GM18868 (cell line): ENCODE measurements around the gene SNX1.

Source experiments
- ATAC-seq: cut with Tn5 transposase; IDR thresholded peaks from one replicate; pipeline ENCODE4 v1.9.1; 2021; ENCODE audit warnings: mild to moderate bottlenecking, moderate library complexity; ENCODE audit not compliant: unreplicated experiment

SNX1 gene

GRCh38 chr15:64144192-64144564 is 48.4 kb downstream of the SNX1 start:
- no peak for ATAC-seq

GRCh38 chr15:64144565-64145281 is 48.9 kb downstream of the SNX1 start:
- peak; percentile 71 for ATAC-seq

- ATAC-seq = no peak
Observed at GRCh38 chr15:64146041-64146440, 50.3 kb downstream of the SNX1 start.

DNA sequence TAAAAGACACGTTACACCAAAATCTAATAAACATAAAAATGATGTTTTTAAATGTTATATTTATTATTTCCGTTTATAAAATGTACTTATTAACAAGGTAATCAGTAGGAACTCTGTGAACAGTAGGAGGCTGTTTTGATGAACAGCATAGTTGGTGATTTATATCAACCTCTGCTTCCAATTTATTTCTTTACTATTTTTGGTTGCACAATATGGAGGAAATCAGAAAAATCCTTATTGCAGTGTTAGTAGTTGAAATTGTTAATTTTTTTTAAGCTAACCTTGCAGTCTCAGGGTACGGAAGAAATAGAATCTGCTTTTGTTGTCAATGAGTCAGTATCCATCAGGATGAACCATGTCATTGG is 50.7 kb downstream of the SNX1 start:
- ATAC-seq = no peak

DNA sequence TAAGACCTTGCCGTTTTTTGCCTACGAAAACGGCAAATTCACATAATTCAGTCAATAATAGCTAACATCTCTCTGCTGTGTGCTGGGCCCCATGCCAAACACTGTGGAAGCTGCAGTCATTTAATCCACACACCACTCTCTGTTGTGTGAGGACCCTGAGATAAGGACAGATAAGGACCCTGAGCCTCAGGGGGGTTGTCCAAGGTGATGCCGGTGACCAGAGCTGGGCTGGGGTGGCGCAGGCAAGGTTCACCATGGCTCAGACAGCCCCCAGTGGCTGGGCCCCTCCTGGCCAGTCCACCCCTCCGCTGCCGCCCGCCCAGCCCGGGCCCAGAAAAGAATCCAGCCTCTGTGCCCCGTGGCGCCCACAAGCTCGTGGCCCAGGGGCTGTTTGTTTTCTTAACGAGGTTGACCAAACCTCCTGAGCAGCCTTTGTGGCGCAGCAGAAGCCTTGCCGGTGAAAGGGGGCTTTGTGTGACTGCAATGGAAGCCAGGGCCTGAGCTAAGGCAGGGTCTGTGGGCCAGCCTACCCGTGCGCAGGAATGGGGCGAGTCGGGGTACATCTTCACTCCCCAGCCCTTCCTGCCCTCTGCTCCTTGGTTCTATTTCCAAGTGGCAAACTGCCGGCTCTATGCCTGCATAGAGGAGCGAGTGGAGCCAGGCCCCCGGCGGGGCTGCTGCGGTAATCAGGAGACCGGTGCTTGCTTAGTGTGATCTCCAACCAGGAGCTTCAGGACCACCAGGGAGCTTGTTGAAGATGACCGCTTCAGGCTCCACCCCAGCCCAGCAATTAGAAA is 51.3 kb downstream of the SNX1 start:
- ATAC-seq = no peak

- ATAC-seq = no peak
Observed at GRCh38 chr15:64148168-64148567, 52.4 kb downstream of the SNX1 start.

DNA sequence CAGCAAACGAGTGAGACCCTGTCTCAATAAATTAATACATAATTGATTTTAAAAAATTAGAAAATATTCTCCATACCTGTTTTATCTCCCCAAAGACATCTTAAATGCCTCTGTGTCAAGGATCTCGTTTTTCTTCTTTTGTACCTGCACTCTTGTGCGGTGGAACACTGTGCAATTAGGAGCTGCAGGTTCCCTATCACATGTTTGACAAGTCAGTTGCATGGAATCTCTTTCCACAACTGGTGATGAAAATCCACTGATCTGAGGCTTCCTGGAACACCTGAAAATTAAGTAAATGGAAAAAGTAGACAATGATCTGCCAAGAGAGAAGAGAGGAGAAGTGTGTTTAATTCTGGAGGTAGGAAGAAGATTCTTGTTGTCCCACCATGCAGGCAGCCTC is 52.8 kb downstream of the SNX1 start:
- ATAC-seq = no peak

DNA sequence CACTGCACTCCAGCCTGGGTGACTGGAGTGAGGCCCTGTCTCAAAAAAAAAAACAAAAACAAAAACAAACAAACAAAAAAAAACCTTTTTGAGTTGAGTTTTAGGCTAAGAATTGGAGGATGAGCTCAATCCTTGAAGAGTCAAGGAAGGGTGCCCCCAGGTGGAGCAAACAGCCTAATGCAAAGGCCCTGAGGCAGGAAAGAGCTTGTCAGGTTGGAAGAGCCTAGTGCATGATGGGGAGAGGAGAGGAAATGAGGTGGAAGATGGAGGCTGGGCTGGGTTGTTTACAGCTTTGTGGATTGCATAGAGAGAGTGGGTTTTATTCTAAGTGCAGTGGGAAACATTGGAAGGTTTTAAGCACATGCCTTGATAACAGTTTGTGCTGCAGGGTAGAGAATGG is 53.6 kb downstream of the SNX1 start:
- no peak for ATAC-seq

GRCh38 chr15:64149893-64150578 is 54.3 kb downstream of the SNX1 start:
- no peak for ATAC-seq

GRCh38 chr15:64151727-64152506 is 56.1 kb downstream of the SNX1 start, which contains the start of gene SNX22:
SNX22 (plus strand) TSS chr15:64151731; CDS start chr15:64151776, 45 bp downstream.
- peak; percentile 12 for ATAC-seq

- no peak for ATAC-seq
Observed at GRCh38 chr15:64152507-64153387, 57.0 kb downstream of the SNX1 start.

DNA sequence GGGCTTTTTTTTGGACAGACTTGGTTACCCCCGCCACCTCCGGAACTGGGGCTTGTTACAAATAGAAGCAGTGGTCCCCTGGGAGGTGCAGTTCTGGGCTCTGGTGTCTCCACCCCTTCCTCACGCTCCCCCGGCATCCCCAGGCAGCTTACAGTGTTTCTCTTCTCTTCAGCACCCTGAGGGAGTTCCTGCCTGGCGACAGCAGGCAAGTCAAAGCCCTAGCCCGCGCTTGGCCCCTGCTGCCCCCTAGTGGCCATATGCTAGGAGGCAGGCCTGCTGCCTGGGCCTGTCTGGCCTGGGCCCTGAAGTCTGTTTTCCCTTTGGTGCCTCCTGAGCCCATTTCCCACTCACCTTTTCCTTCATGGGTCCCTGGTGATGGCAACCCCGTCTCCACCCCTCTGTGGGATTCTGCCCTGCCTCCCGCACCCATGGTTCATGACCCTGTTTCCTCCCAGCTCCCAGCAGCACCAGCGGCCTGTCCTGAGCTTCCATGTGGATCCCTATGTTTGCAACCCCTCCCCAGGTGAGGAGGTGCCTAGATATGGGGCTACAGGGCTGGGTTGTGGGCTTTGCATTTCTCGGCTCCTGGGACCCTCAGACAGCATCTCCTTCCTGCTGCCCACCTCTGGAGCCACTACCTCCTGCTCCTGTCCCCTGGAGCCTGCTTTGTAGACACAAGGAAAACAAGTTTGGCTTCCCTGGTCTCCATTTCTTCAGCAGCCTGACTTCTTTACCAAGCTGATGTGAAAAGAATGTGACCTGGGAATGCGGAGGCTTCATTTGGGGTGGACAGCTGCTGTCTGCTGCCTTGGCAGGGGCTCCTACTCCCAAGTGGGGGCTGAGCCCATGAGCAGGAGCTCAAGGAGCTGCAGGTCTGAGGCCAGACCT is 57.9 kb downstream of the SNX1 start:
- peak; percentile 66 for ATAC-seq

DNA sequence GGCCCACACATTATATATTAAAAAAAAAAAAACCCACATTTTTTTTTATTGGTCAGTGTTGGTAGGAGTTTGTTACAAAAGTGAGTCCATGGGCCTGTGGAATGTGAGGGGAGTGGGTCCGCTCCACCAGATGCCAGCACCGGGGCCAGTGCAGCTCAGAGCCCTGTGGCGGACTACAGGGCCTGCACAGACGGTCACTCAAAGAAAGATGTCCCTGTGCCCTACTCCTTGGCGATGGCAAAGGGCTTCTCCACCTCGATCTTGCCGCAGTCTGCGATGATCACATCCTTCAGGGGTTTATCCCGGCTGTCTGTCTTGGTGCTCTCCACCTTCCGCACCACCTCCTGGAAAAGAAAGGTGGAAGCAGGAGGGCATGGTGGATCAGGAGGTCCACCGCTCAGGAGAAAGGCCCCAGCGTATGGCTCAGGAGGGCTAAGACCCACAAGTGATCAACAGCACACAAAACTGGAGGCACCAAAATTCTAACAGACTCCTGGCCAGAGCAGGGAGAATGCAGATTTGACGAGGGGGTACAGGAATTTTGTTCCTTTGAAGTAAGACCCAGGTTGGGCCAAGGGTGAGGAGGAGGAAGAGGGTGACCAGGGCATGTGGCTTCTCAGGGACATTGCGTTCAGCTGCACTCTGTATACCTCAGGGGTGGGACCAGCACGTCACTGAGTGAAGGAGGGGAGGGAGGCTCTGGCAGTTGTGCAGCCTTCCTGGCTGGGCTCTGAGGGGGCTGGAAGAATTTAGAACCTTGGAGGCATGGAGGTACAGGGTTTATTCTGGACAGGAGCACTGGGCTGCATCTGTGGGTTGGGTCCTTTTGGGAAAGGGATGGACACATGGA is 60.2 kb downstream of the SNX1 start:
- ATAC-seq = no peak

DNA sequence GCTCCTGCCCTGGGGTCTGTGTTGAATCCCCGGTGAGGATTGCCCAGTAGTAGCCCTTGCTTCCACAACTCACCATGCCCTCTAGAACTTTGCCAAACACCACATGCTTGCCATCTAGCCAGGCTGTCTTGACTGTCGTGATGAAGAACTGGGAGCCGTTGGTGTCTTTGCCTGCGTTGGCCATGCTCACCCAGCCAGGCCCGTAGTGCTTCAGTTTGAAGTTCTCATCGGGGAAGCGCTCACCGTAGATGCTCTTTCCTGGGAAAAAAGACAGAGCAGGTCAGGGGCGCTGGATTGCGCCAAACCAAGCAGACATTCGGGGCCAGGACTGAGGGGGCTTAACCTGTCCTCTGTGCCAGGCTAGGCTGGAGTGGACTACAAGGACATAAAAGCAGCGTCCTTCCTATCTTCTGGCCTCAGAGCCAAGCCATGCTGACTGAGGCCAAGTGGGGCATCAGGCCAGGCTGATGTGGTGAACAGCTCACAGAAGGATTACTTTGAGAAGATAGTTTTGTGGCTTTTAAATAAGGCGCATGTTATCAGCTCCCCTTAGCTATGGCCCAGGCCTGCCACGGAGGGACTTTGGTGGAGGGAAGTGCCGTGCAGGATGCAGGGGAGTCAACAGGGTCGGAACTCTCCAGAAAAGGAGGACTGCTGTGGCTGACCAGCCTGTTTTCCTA is 61.0 kb downstream of the SNX1 start:
- no peak for ATAC-seq

DNA sequence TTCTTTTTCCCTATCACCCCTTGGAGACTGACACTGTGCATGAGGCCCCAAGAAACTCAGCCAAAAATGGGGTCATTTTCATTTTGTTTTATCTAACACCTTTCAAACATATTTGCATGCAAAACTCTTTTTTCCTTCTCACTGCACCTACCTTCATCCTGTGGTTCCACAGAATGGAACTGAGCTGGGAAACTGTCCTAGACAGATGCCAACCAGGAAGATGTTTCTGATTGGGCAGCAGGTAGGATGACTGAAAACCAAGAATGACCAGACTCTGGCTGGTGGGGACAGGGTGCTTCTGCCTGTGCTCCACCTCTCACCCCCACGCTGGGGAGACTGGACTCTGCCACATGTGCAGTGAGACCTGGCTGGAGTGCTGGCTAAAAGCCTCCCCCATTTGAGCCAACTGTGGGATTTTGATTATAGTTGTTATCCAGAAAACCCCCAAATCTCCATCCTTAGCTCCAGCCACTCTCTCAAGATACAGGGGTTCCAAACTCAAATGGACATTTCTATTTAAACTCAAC is 61.9 kb downstream of the SNX1 start:
- no peak for ATAC-seq

- no peak for ATAC-seq
Observed at GRCh38 chr15:64158363-64159134, 62.8 kb downstream of the SNX1 start.
